Heart left ventricle (tissue), 16 donors: ENCODE results near the gene P2RY8. TPM values are rescaled to one million over a fixed set of nuclear protein-coding genes. Genes with fewer than 3 reads are reported as not detected.
"Not testable (repeated sequence)": the region's sequence is repeated elsewhere in the genome, so short reads cannot be mapped to it uniquely, and the experiment has no call there.

Experiments used
- ATAC-seq, 4 donors: fragments of 200-7000 bp; cut with Tn5 transposase; one replicate each; pipeline ENCODE4 v1.9.1; 2020 to 2022; ENCODE audit warnings: moderate library complexity in 4 of 4, mild to moderate bottlenecking in 3 of 4, moderate number of reproducible peaks in 1 of 4
- DNase-seq, 5 donors: peaks; one replicate each; pipeline ENCODE4 v3.0.0-alpha.2; 2020
- H3K27ac ChIP-seq, 12 donors: fragments of 200-600 bp; sonication (generic) in 4 of 12; one replicate each; pipeline versions ENCODE4 v1.5.0 to v1.8.0; 2016 to 2022; ENCODE audit warnings: mild to moderate bottlenecking in 2 of 12
- H3K27me3 ChIP-seq, 9 donors: fragments of 200-600 bp; sonication (generic) in 2 of 9; one replicate each; pipeline versions ENCODE4 v1.5.1 to v1.8.0; 2016 to 2022; ENCODE audit warnings: mild to moderate bottlenecking in 3 of 9
- H3K36me3 ChIP-seq, 9 donors: fragments of 200-600 bp; sonication (generic) in 2 of 9; one replicate each; pipeline versions ENCODE4 v1.5.0 to v1.8.0; 2018 to 2022; ENCODE audit warnings: mild to moderate bottlenecking in 2 of 9
- H3K4me1 ChIP-seq, 12 donors: fragments of 200-600 bp; sonication (generic) in 4 of 12; one replicate each; pipeline versions ENCODE4 v1.5.0 to v1.8.0; 2016 to 2022; ENCODE audit warnings: mild to moderate bottlenecking in 3 of 12
- H3K4me3 ChIP-seq, 12 donors: fragments of 200-600 bp; sonication (generic) in 4 of 12; one replicate each; pipeline versions ENCODE4 v1.5.0 to v1.8.0; 2017 to 2022; ENCODE audit warnings: mild to moderate bottlenecking in 9 of 12, moderate library complexity in 4 of 12
- H3K9me3 ChIP-seq, 12 donors: fragments of 200-600 bp; sonication (generic) in 4 of 12; one replicate each; pipeline versions ENCODE4 v1.5.0 to v1.8.0; 2016 to 2022; ENCODE audit warnings: mild to moderate bottlenecking in 1 of 12
- CTCF ChIP-seq, 12 donors: fragments of 200-600 bp; sonication (generic) in 4 of 12; IDR thresholded peaks; one replicate each; pipeline versions ENCODE4 v1.5.0 to v1.8.0; 2018 to 2022; ENCODE audit warnings: antibody characterized with exemption in 12 of 12, mild to moderate bottlenecking in 5 of 12
- POLR2A ChIP-seq, 2 donors: fragments of 450-650 bp; IDR thresholded peaks; one replicate each; pipeline ENCODE4 v1.6.1; 2017; ENCODE audit warnings: antibody characterized with exemption in 2 of 2, mild to moderate bottlenecking in 2 of 2, moderate library complexity in 2 of 2
- WGBS, 4 donors: extraction: QIAGEN DNeasy Blood & Tissue Kit in 2 of 4; methylation state at CpG; one replicate each; pipeline versions ENCODE4 v1.1.5 to v1.1.7; 2013 to 2018; 5-methylcytosine and 5-hydroxymethylcytosine counted together
- intact Hi-C, 10 donors: fragments of 100-400 bp; cut with DNase I; formaldehyde crosslinking; loops; one replicate each; pipeline versions ENCODE4 v1.11.1 to v1.14.2; 2022
- polyA plus RNA-seq, 2 donors: library from polyadenylated mRNA; stranded (reverse); fragments of 200-250 nt; gene quantifications; one replicate each; pipeline ENCODE4 v1.2.3, GENCODE V29; 2013
- total RNA-seq, 9 donors: library from RNA; depleted of rRNA in 2 of 9; stranded (reverse); fragments of >200 nt in 2 of 9; fragmentation: NEBNext Ultra II Directional in 3 of 9; extraction: Animal tissue kit (Norgen Biotek cat#: 25700) in 3 of 9; gene quantifications; one replicate each; pipeline versions ENCODE4 v1.1.0 to v1.2.4, GENCODE V29; 2016 to 2023
- donor health status: ischemic (EF 13 %, LVEDD 7.1; RV severe dilation, severe dysfunction).
- donor health status: healthy with polysubstance abuse.
- donor health status: DM: no; HTN: yes; CAD: no.
- donor health status: DM: no; HTN: no; CAD: no.
- donor health status: ischemic (EF 25% LVEDD 6.9; RV normal size, moderate dysfunction).
- donor health status: ischemic (EF 25% LVEDD 5.7; RV mildly dilated, moderate dysfunction).
- donor health status: healthy.
- donor health status: DM: yes; HTN: yes; CAD: no.
- donor health status: ischemic (EF 35%, LVEDD 5.7; RV mildly dilated, moderate dysfunction).
- donor health status: nonischemic (EF 11% LVEDD 7.7; RV severe dilation, severe dysfunction).
- donor health status: DM: yes; HTN: yes; CAD: no.
- donor health status: PGD.
- donor health status: ischemic (EF 29% LVEDD 5.4; RV normal size, mild dysfunction).
- donor health status: nonischemic (EF 23%, LVEDD 6.1; RV moderate dilation, normal function).

Gene P2RY8
- total and polyA plus RNA-seq, 11 donors = 0.62 to 10.5 (median 2.3) TPM

GRCh38 chrX:1524874-1525582 is 12.0 kb downstream of the P2RY8 start:
- no peaks in the 10 kb centered on the region for H3K9me3 ChIP-seq
- DNase-seq = no peak
- no peaks in the 10 kb centered on the region for H3K36me3 ChIP-seq
- no peak overlapping the region for H3K4me3 ChIP-seq
- no peak for TF ChIP-seq CTCF (IDR thresholded peaks at IDR 0.05)
- TF ChIP-seq POLR2A (IDR thresholded peaks at IDR 0.05) = no peak
- H3K4me1 ChIP-seq = peaks cover 0 to 8% (median 0%) of the 10 kb centered on the region in 12 donors
- H3K27me3 ChIP-seq = no peaks in the 10 kb centered on the region
- WGBS, 4 donors = 70 to 84% (median 80%) methylated on average over 4 of the region's 4 CpGs
- no peak for ATAC-seq
- H3K27ac ChIP-seq = no peak overlapping the region
- intact Hi-C loops = no loop called here

GRCh38 chrX:1522905-1523304 is 14.1 kb downstream of the P2RY8 start:
- H3K27ac ChIP-seq, DNase-seq, H3K4me3 ChIP-seq, ATAC-seq, intact Hi-C loops, H3K4me1 ChIP-seq, H3K9me3 ChIP-seq, H3K27me3 ChIP-seq, H3K36me3 ChIP-seq: not testable (repeated sequence)
- WGBS, 4 donors = 67 to 82% (median 71%) methylated on average over 4 of the region's 4 CpGs

- no peaks in the 10 kb centered on the region for H3K27me3 ChIP-seq
- peaks cover 0 to 6% (median 0%) of the 10 kb centered on the region in 12 donors for H3K9me3 ChIP-seq
- peak in 1 of 4 donors; percentile 47 for ATAC-seq
- TF ChIP-seq CTCF (IDR thresholded peaks at IDR 0.05) = no peak
- TF ChIP-seq POLR2A (IDR thresholded peaks at IDR 0.05) = no peak
- intact Hi-C loops = no loop called here
- H3K27ac ChIP-seq = peak overlapping the region in 1 of 12 donors; percentile 65
- peaks cover 0 to 20% (median 0%) of the 10 kb centered on the region in 12 donors for H3K4me1 ChIP-seq
- H3K36me3 ChIP-seq = no peaks in the 10 kb centered on the region
- WGBS, 4 donors = 50 to 66% (median 58%) methylated on average over 13 of the region's 13 CpGs
- peak overlapping the region in 2 of 12 donors; percentile 12 to 43 for H3K4me3 ChIP-seq
- no peak for DNase-seq
Measured at GRCh38 chrX:1521459-1521956, 15.5 kb downstream of the P2RY8 start.

GRCh38 chrX:1520350-1520749 is 16.6 kb downstream of the P2RY8 start:
- WGBS, 4 donors = 56 to 81% (median 60%) methylated on average over 2 of the region's 2 CpGs
- Histone ChIP-seq H3K4me1 (peaks cover 0 to 20% (median 0%) of the 10 kb centered on the region in 12 donors), H3K9me3 (peaks cover 0 to 6% (median 0%) of the 10 kb centered on the region in 12 donors), H3K4me3 (no peak overlapping the region), H3K36me3 (no peaks in the 10 kb centered on the region), H3K27ac (no peak overlapping the region), H3K27me3 (no peaks in the 10 kb centered on the region)
- ATAC-seq (no peak), DNase-seq (no peak)
- intact Hi-C loops = no loop called here
- TF ChIP-seq POLR2A (IDR thresholded peaks at IDR 0.05) (no peak), CTCF (IDR thresholded peaks at IDR 0.05) (no peak)
